GM21825 (cell line): ENCODE measurements around the gene TMEM86A.

Experiments used
- ATAC-seq: cut with Tn5 transposase; IDR thresholded peaks from one replicate; pipeline ENCODE4 v1.9.1; 2021; ENCODE audit warnings: mild to moderate bottlenecking, moderate library complexity; ENCODE audit not compliant: unreplicated experiment

TMEM86A gene

GRCh38 chr11:18754308-18754707 is 55.7 kb downstream of the TMEM86A start:
- ATAC-seq = no peak
